HT-29 (cell line): ENCODE results near the gene FAM107B. TPM values are rescaled to one million over a fixed set of nuclear protein-coding genes. Genes with fewer than 3 reads are reported as not detected.
A peak's percentile ranks its signal among the peaks of the same experiment; 100 is the strongest.
"Not testable (repeated sequence)": the region's sequence is repeated elsewhere in the genome, so short reads cannot be mapped to it uniquely, and the experiment has no call there.

Experiments
- DNase-seq: peaks from one replicate; pipeline ENCODE4 v3.0.0-alpha.2; 2015; ENCODE audit warnings: low spot score
- total RNA-seq: library from RNA; depleted of rRNA; stranded (reverse); fragments of >200 nt; shearing (Covaris generic); gene quantifications from 2 replicates; pipeline ENCODE4 v1.2.3, GENCODE V29; 2014

The FAM107B gene
- total RNA-seq, 1 experiment from 2014 or later, result 11.0 TPM

GRCh38 chr10:14635043-14635710, 139.5 kb downstream of the FAM107B start:
- no peak for DNase-seq

DNA sequence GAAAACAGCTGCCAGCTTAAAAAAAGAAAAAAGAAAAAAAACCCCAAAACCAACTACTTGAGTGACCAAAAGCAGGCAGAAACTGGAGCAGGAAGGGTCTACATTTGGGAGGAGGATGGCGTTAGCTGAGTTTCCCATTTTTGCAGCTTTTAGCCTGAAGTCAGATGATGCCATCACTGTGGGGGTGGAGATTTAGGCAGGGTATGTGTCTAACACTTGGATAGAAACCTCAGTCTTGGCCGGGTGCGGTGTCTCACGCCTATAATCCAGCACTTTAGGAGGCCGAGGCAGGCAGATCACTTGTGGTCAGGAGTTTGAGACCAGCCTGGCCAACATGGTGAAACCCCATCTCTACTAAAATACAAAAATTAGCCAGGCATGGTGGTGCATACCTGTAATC, 140.1 kb downstream of the FAM107B start:
- not testable (repeated sequence) for DNase-seq

DNA sequence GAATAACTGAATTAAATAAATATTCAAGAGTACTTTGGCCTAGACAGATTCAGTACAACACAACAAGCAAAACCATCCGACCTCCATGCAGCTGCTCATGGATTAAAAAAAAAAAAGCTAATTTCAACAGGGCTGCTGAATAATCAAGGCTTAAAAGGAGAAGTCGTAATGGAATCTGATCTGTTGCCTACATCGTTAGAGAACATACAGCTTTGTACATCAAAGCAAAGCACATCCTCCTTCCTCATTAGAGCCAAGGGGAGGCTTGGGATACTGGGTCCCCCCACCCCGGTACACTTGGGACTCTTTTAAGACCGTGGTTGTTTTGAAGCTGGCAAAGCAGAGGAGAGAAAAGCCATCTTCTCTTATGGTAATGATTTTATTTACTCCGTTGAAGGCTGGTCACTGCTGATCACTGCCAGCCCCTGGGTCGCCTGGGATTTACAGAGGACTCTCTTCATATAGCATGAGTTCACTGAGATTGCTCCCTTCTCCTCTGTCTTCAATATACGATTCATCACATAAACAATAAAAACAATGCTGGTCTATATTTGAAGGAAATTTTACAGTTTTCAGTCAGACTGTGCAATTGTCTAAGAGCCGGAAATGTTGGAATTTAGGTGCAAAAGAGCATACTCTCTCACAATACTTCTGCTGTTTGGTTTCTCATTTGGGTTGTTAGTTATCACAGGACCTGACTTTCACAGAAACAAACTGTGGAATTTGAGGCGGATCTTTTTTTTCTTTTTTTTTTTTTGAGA, 148.8 kb downstream of the FAM107B start:
- DNase-seq, result no peak

DNA sequence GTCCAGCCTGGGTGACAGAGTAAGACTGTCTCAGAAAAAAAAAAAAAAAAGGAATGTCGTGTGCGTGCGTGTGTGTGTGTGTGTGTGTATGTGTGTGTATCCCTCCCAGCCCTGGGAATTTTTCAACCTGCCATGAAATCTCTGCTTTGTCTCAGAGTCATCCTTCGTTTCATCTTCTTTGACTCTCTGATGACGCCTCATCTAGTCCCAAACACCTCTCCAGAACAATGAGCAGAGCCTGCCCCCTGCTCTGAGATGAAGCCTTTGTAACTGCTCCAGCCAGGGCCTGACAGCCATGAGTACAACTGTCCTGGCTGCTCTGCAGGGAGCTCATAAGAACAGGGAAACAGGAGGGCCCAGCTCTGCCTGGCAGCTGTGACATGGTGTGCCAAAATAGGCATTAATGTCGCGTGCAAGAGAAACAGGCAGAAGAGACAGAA, 149.5 kb downstream of the FAM107B start:
- DNase-seq, result no peak

DNA sequence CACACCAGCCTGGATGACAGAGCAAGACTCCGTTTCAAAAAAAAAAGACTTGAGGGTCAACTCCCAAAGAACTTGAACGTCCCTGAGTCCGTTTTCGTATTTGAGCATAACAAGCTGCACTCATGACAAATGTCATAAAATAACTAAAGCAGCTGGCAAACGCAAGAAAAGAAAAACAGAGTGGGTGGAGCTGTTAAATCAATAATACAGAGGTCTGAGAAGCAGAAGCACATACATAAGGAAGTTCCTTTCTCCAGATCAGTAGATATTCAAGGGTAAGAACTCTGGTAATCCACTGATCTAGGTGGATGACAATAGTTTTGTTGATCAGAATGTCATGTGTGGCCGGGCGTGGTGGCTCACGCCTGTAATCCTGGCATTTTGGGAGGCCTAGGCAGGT, 150.1 kb downstream of the FAM107B start:
- peak; percentile 15 for DNase-seq

- no peak for DNase-seq
These were observed 150.8 kb downstream of the FAM107B start for GRCh38 chr10:14623931-14624330.

GRCh38 chr10:14621037-14621436, 153.7 kb downstream of the FAM107B start:
- DNase-seq, result no peak

- DNase-seq, result no peak
These were observed 156.0 kb downstream of the FAM107B start for GRCh38 chr10:14618674-14619073.

DNA sequence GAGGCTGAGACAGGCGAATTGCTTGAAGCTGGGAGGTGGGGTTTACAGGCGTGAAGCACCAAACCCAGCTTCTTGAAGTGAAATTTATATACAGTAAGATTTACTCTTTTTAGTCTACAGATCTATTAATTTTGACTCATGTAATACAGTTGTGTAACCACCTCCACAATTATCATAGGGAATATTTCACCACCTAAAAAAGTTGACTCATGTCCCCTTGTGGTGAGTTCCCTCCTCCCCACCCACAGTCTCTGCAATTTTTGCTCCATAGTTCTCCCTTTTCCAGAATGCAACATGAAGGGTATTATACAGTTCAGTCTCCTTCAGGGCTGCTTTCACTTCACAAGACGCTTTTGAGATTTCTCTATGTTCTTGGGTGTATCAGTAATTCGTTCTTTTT, 156.8 kb downstream of the FAM107B start:
- DNase-seq, result no peak

DNA sequence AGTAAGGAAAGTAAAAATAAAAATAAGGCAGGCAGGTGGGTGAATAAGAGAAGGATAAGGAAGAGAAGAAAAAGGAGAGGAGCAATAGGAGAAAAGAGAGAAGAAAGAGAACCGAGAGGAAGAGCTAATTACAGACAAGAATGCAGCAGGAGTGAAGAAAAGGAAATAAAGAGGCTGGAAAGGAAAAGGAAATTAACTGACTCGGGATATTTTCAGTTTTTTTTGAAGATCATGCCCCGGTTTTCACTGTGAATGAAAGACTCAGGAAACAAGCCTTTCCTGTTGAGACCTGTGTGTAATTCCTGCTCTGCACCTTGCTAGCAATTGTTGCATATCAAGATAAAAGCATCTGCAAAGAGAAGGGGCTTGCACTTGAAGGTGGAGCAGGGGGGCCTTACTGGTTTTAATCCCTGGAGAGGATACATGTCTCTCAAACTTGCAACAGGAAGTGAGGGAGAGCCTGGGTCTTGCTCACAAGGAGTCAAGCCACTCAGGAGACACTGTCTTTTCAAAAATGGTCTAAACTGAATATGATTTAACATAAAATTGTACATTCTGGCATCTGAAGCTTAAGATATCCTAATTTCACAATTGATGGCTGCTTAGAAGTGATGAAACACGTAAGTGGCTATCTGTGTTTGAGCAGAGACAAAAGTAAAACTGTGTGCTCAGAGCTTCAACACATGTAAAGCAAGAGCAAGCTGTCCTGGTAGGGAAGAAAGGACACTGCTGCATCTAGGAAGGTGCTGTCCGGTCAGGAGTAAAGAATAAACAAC, 157.6 kb downstream of the FAM107B start:
- DNase-seq, result no peak

DNA sequence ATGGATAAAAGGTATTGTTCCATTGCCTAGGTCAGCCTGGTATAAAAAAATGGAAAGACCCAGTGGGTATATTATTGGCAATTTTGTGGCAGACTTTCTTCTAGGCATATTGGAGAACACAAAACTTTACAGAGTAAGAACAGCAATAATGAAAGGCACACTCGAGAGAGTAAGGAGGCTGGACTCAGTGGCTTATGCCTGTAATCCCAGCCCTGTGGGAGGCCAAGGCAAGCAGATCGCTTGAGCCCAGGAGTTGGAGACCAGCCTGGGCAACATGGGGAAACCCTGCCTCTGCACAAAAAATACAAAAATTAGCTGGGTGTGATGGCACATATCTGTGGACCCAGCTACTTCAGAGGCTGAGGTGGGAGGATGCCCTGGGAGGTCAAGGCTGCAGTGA, 158.2 kb downstream of the FAM107B start:
- DNase-seq, result no peak

DNA sequence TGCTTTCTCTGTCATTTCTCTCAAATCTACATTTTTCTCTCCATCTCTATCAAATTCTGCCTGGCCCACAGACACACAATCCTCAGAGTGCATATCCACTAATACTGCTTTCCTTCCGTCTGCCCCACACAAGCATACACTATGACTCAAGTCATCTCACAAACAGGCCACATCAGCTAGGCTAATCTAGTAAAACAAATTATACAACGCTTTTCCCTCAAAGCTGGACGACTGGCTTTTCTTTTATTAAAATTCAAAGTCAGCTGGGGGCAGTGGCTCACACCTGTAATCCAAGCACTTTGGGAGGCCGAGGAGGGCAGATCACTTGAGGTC, 161.1 kb downstream of the FAM107B start:
- DNase-seq, result no peak

DNA sequence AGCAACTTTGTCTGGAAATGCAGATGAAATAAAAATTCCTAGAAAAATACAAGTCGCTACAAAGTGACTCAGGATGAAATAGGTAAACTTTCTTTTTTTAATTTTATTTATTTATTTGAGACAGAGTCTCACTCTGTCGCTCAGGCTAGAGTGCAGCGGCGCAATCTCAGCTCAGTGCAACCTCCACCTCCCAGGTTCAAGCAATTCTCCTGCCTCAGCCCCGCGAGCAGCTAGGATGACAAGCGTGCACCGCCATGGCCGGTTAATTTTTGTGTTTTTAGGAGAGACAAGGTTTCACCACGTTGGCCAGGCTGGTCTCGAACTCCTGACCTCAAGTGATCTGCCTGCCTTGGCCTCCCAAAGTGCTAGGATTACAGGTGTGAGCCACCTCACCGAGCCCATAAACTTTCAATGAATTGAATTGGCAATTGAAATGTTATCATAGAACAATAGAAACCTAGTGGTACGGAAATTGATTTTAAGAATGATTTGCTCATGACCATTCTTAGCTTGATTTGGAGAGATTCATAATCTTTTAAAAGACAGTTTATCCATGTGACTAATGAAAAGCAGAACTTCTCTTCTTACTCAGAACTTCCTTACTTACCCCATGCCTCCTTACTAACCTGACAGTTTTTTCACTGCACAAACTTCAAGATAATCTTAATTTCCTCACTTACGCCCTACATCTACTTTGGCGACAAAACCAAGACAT, 161.7 kb downstream of the FAM107B start:
- DNase-seq, result no peak

- DNase-seq, result peak; percentile 57
These were observed 162.6 kb downstream of the FAM107B start for GRCh38 chr10:14611968-14612693.

GRCh38 chr10:14609178-14609577, 165.5 kb downstream of the FAM107B start:
- no peak for DNase-seq

- no peak for DNase-seq
These were observed 166.2 kb downstream of the FAM107B start for GRCh38 chr10:14608381-14609001.

GRCh38 chr10:14606633-14607032, 168.1 kb downstream of the FAM107B start:
- no peak for DNase-seq

DNA sequence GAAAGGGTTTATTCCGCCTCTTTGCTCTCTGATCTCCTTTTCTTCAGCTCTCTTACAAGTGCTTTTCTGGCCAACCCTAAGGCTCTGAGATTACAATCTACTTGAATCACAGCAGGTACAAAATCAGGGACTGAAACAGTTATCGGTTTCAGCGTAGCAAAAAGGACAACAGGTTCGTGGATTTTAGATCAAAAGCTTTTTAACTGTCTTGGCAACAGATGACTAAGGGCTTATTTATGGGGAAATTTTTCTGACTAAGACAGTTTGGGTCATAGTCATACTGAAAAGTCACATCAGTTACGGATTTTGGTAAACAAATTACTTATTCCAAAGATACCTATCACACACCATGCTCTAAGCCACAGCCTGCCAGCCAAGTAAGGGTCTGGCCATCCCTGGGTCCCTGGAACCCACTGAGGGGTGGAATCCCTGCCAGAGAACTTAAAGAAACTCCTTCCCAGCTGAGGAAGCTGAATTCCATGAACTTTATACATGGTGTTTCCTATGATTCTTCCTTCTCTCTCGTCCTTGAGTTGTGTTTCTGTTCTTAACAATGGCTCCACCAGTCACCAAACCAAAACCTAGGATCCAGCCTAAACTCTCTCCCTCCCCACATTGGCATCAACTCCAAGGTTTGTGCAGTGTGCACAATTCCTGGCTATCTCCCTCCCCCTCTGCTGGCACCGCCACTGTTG, 169.3 kb downstream of the FAM107B start:
- DNase-seq, result peak; percentile 19

- DNase-seq, result peak; percentile 74
These were observed 170.2 kb downstream of the FAM107B start for GRCh38 chr10:14604181-14605142.
